H9 (cell line): ENCODE results near the gene LEPROT. TPM values are rescaled to one million over a fixed set of nuclear protein-coding genes. Genes with fewer than 3 reads are reported as not detected.
A peak's percentile ranks its signal among the peaks of the same experiment; 100 is the strongest.

Source experiments
- DNase-seq: peaks from one replicate; pipeline ENCODE4 v3.0.0-alpha.2; 2017
- H2AFZ ChIP-seq: one replicate; pipeline ENCODE4 v1.6.1; 2013; ENCODE audit warnings: mild to moderate bottlenecking, low read length, control low read depth, moderate library complexity
- H2AK5ac ChIP-seq: 2 replicates; pipeline ENCODE4 v1.6.1; 2013; ENCODE audit warnings: low read length, control low read depth, mixed read lengths; ENCODE audit not compliant: insufficient read length
- H2BK120ac ChIP-seq: one replicate; pipeline ENCODE4 v1.6.1; 2013; ENCODE audit warnings: low read depth, mild to moderate bottlenecking, low read length, control low read depth, inconsistent platforms; ENCODE audit not compliant: poor library complexity, severe bottlenecking
- H2BK12ac ChIP-seq: 2 replicates; pipeline ENCODE4 v1.6.1; 2013; ENCODE audit warnings: low read length, control low read depth, mixed read lengths, low read depth; ENCODE audit not compliant: insufficient read length
- H2BK15ac ChIP-seq: 2 replicates; pipeline ENCODE4 v1.6.1; 2013; ENCODE audit warnings: low read depth, low read length, control low read depth
- H2BK20ac ChIP-seq: one replicate; pipeline ENCODE4 v1.6.1; 2013; ENCODE audit warnings: low read depth, mild to moderate bottlenecking, low read length, control low read depth, inconsistent platforms; ENCODE audit not compliant: poor library complexity, severe bottlenecking
- H2BK5ac ChIP-seq: 2 replicates; pipeline ENCODE4 v1.6.1; 2013; ENCODE audit warnings: low read length, control low read depth, mixed read lengths; ENCODE audit not compliant: insufficient read length
- H3K14ac ChIP-seq: 2 replicates; pipeline ENCODE4 v1.6.1; 2013; ENCODE audit warnings: low read length, control low read depth; ENCODE audit not compliant: insufficient read depth
- H3K18ac ChIP-seq: 2 replicates; pipeline ENCODE4 v1.6.1; 2013; ENCODE audit warnings: low read depth, mild to moderate bottlenecking, mixed read lengths, low read length, control low read depth; ENCODE audit not compliant: insufficient read length
- H3K23ac ChIP-seq: 2 replicates; pipeline ENCODE4 v1.6.1; 2013; ENCODE audit warnings: low read length, control low read depth, mixed read lengths, low read depth; ENCODE audit not compliant: insufficient read length
- H3K23me2 ChIP-seq: 2 replicates; pipeline ENCODE4 v1.6.1; 2013; ENCODE audit warnings: low read depth, mild to moderate bottlenecking, mixed read lengths, low read length, control low read depth; ENCODE audit not compliant: insufficient read length, poor library complexity, severe bottlenecking
- H3K27ac ChIP-seq: 2 replicates; pipeline ENCODE4 v1.5.1; 2013; ENCODE audit warnings: low read length, control low read depth, mixed read lengths, low read depth; ENCODE audit not compliant: insufficient read length
- H3K27me3 ChIP-seq: 2 replicates; pipeline ENCODE4 v1.6.1; 2013; ENCODE audit warnings: low read length, control low read depth, inconsistent platforms; ENCODE audit not compliant: insufficient read depth
- H3K4ac ChIP-seq: 2 replicates; pipeline ENCODE4 v1.6.1; 2013; ENCODE audit warnings: low read depth, mild to moderate bottlenecking, control low read depth, inconsistent platforms, low read length, moderate library complexity
- H3K4me1 ChIP-seq: 2 replicates; pipeline ENCODE4 v1.6.1; 2013; ENCODE audit warnings: low read length, control low read depth, inconsistent platforms; ENCODE audit not compliant: insufficient read depth
- H3K4me2 ChIP-seq: 2 replicates; pipeline ENCODE4 v1.6.1; 2013; ENCODE audit warnings: low read length, control low read depth, mixed read lengths; ENCODE audit not compliant: insufficient read length, insufficient read depth
- H3K56ac ChIP-seq: 2 replicates; pipeline ENCODE4 v1.6.1; 2013; ENCODE audit warnings: low read depth, mild to moderate bottlenecking, mixed read lengths, low read length, control low read depth; ENCODE audit not compliant: insufficient read length
- H3K79me1 ChIP-seq: 2 replicates; pipeline ENCODE4 v1.6.1; 2013; ENCODE audit warnings: low read depth, mild to moderate bottlenecking, moderate library complexity, low read length, control low read depth, inconsistent platforms; ENCODE audit not compliant: insufficient read depth, poor library complexity, severe bottlenecking
- H3K79me2 ChIP-seq: 2 replicates; pipeline ENCODE4 v1.6.1; 2013; ENCODE audit warnings: low read length, control low read depth, inconsistent platforms; ENCODE audit not compliant: insufficient read depth
- H3K9ac ChIP-seq: 2 replicates; pipeline ENCODE4 v1.6.1; 2013; ENCODE audit warnings: low read length, control low read depth, mixed read lengths; ENCODE audit not compliant: insufficient read length; ENCODE audit errors: extremely low read depth
- H3K9me3 ChIP-seq: one replicate; pipeline ENCODE4 v1.6.1; 2013; ENCODE audit warnings: low read depth, low read length, inconsistent platforms; ENCODE audit not compliant: control insufficient read depth
- H3T11ph ChIP-seq: one replicate; pipeline ENCODE4 v1.6.1; 2013; ENCODE audit warnings: mild to moderate bottlenecking, low read length, control low read depth, inconsistent platforms
- H4K20me1 ChIP-seq: one replicate; pipeline ENCODE4 v1.6.1; 2013; ENCODE audit not compliant: control insufficient read depth, insufficient read length, insufficient read depth
- H4K5ac ChIP-seq: 2 replicates; pipeline ENCODE4 v1.6.1; 2013; ENCODE audit warnings: low read depth, mild to moderate bottlenecking, mixed read lengths, low read length, control low read depth; ENCODE audit not compliant: insufficient read length
- H4K8ac ChIP-seq: replicated peaks from 2 replicates; pipeline ENCODE4 v1.6.1; 2013; ENCODE audit warnings: low read length, control low read depth, mixed read lengths, low read depth; ENCODE audit not compliant: insufficient read length
- H4K91ac ChIP-seq: 2 replicates; pipeline ENCODE4 v1.6.1; 2013; ENCODE audit warnings: low read depth, mild to moderate bottlenecking, moderate library complexity, mixed read lengths, low read length, control low read depth; ENCODE audit not compliant: insufficient read length
- H3K27ac Mint-ChIP-seq, 3 experiments: 2 replicates in 2 of 3; 3 replicates in 1 of 3; pipeline ENCODE4 v1.8.0; 2020 to 2021; ENCODE audit warnings: mixed read lengths in 3 of 3, mild to moderate bottlenecking in 1 of 3, moderate library complexity in 1 of 3
- H3K27me3 Mint-ChIP-seq: 2 replicates; pipeline ENCODE4 v1.8.0; 2021; ENCODE audit warnings: low read depth, mild to moderate bottlenecking, moderate library complexity, mixed read lengths
- H3K36me3 Mint-ChIP-seq, 3 experiments: 2 replicates in 2 of 3; 3 replicates in 1 of 3; pipeline ENCODE4 v1.8.0; 2020 to 2021; ENCODE audit warnings: low read depth in 3 of 3, mixed read lengths in 3 of 3; ENCODE audit not compliant: insufficient read depth in 1 of 3
- H3K4me1 Mint-ChIP-seq, 2 experiments: 2 replicates each; pipeline ENCODE4 v1.8.0; 2020; ENCODE audit warnings: mixed read lengths in 2 of 2
- H3K4me3 Mint-ChIP-seq, 2 experiments: 2 replicates in 1 of 2; 3 replicates in 1 of 2; pipeline ENCODE4 v1.8.0; 2020 to 2021; ENCODE audit warnings: mild to moderate bottlenecking in 2 of 2, mixed read lengths in 2 of 2, moderate library complexity in 1 of 2
- H3K9me3 Mint-ChIP-seq, 2 experiments: 2 replicates in 1 of 2; 3 replicates in 1 of 2; pipeline ENCODE4 v1.8.0; 2020; ENCODE audit warnings: mild to moderate bottlenecking in 2 of 2, mixed read lengths in 2 of 2, moderate library complexity in 1 of 2
- WGBS: extraction: QIAGEN DNeasy Blood & Tissue Kit; methylation state at CpG from one replicate; pipeline ENCODE4 v1.1.7; 2013; ENCODE audit warnings: missing lambda C conversion rate, low lambda C conversion rate, mixed read lengths; ENCODE audit not compliant: insufficient read length; ENCODE audit errors: extremely low coverage; 5-methylcytosine and 5-hydroxymethylcytosine counted together
- total RNA-seq: library from RNA; stranded (reverse); gene quantifications from 2 replicates; pipeline ENCODE4 v1.2.1, GENCODE V29; 2021
- TF ChIP-seq, protein P1 (sequence below): fragments of 200-600 bp; sonication (generic); conservative IDR thresholded peaks from 3 replicates; pipeline ENCODE4 v1.8.0; 2021; ENCODE audit warnings: antibody characterized with exemption, mild to moderate bottlenecking

Gene LEPROT
- total RNA-seq, 1 experiment from 2014 or later = 32.6 TPM

DNA sequence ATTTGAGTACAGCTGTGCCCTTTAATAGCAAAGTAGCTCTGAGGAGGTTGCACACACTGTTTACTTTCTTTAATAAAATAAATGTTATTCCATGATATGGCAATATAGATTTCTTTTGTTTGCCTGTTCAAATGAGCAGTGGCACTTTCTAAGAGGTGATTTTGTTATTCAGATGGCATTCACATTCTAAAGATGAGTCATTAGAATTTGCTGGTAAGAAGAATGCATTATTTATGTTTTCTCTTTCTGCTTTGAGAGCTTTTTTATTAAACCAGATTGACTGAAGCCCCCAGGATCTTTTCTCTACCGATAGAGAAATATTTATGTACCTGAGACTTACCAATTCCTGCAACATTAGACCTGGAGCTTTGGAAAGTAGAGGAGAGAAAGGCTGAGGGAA, 11.2 kb upstream of the LEPROT start:
- Histone ChIP-seq H4K91ac (no peak overlapping the region), H2AK5ac (no peak overlapping the region), H2AFZ (no peak overlapping the region), H3K56ac (no peak overlapping the region), H3K23me2 (no peaks in the 10 kb centered on the region), H3T11ph (no peak overlapping the region), H2BK5ac (no peak overlapping the region), H4K20me1 (no peaks in the 10 kb centered on the region), H3K23ac (no peak overlapping the region), H3K27me3 (no peaks in the 10 kb centered on the region), H3K4me1 (peaks cover 3% of the 10 kb centered on the region; the same call in 1 of the 2 replicates), H2BK12ac (no peak overlapping the region), H3K18ac (no peak overlapping the region), H3K79me2 (no peaks in the 10 kb centered on the region), H3K9ac (no peak overlapping the region), H2BK15ac (no peak overlapping the region), H2BK120ac (no peak overlapping the region), H4K5ac (no peak overlapping the region), H4K8ac (no peak overlapping the region), H3K4ac (no peak overlapping the region), H3K4me2 (no peak overlapping the region), H3K27ac (no peak overlapping the region), H3K9me3 (no peaks in the 10 kb centered on the region), H3K79me1 (no peaks in the 10 kb centered on the region), H3K14ac (no peak overlapping the region), H2BK20ac (no peak overlapping the region)
- Mint-ChIP-seq H3K4me3 (no peak overlapping the region), H3K36me3 (no peaks in the 10 kb centered on the region), H3K27me3 (no peaks in the 10 kb centered on the region), H3K9me3 (no peaks in the 10 kb centered on the region), H3K27ac (peak overlapping the region in 2 of 3 experiments; percentile 8 to 41; a peak in 2 of 7 replicates), H3K4me1 (peaks cover 12 to 21% of the 10 kb centered on the region in 2 experiments)
- no peak for DNase-seq
- no CpG with 5 or more reads among the region's 1 CpG for WGBS
- TF ChIP-seq, protein P1, sequence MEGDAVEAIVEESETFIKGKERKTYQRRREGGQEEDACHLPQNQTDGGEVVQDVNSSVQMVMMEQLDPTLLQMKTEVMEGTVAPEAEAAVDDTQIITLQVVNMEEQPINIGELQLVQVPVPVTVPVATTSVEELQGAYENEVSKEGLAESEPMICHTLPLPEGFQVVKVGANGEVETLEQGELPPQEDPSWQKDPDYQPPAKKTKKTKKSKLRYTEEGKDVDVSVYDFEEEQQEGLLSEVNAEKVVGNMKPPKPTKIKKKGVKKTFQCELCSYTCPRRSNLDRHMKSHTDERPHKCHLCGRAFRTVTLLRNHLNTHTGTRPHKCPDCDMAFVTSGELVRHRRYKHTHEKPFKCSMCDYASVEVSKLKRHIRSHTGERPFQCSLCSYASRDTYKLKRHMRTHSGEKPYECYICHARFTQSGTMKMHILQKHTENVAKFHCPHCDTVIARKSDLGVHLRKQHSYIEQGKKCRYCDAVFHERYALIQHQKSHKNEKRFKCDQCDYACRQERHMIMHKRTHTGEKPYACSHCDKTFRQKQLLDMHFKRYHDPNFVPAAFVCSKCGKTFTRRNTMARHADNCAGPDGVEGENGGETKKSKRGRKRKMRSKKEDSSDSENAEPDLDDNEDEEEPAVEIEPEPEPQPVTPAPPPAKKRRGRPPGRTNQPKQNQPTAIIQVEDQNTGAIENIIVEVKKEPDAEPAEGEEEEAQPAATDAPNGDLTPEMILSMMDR = no peak
